Stimulated activated CD4-positive, alpha-beta T cell treated with anti-CD3 and anti-CD28 coated beads, Interleukin-4, amount 100 ng/mL, for 4 hours (primary cell): ENCODE measurements around the gene MERTK.
"Not testable (repeated sequence)": the region's sequence is repeated elsewhere in the genome, so short reads cannot be mapped to it uniquely, and the experiment has no call there.

Source experiments
- DNase-seq, 2 experiments: peaks; one replicate each; pipeline ENCODE4 v3.0.0-alpha.2; 2020

The MERTK gene

DNA sequence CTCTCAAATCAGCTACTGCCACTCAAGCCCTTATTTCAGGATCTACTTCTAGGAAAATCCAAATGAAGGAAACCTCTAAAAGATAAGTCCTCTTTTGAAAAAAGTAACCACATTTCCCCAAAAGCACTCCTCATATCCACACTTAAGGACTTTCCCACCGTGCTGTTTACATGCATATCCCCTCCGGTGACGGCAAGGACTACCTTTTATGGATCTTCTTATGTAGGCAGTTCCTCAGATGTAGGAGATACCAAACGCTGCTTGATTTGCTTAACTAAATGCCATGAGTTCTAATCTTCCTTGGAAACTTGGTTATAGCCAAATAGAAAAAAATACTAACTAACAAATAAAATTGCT lies 149.8 kb downstream of the MERTK start:
- DNase-seq, result no peak

DNA sequence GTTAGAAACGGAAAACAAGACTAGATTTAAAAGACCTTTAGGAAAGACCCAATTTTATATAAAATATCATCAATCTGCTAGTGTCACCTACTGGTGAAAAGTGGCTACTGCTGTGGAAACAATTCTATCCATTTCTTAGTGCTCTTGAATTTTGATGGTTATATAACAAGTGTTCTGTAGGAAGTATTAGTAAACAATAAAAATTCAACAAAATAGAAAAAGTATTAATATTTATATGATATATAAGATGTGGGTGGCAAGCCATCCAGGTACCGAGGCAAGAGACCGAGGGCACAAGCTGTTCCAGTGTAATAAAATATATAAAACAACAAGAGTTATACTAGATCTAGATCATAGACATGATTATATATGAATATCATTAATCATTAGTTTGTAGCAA lies 150.5 kb downstream of the MERTK start:
- DNase-seq, result no peak

DNA sequence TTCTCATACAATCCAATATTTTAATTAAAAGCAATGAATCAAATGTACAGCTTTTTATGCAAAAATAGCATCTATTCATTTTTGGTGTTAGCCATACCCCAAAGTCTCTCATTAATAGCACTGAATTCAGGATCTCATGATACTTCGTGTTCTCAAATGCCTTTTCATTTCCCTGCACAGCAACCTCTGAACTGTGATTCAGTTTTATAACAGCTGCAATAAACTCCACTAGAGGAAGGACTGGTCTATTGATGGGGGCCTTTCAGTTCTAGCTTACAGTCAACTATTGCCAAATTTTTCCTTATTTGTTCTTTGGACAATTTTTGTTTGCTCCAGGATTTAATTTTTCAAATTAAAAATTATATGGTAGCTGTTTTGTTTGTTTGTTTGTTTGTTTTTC lies 151.9 kb downstream of the MERTK start:
- DNase-seq, result no peak

DNA sequence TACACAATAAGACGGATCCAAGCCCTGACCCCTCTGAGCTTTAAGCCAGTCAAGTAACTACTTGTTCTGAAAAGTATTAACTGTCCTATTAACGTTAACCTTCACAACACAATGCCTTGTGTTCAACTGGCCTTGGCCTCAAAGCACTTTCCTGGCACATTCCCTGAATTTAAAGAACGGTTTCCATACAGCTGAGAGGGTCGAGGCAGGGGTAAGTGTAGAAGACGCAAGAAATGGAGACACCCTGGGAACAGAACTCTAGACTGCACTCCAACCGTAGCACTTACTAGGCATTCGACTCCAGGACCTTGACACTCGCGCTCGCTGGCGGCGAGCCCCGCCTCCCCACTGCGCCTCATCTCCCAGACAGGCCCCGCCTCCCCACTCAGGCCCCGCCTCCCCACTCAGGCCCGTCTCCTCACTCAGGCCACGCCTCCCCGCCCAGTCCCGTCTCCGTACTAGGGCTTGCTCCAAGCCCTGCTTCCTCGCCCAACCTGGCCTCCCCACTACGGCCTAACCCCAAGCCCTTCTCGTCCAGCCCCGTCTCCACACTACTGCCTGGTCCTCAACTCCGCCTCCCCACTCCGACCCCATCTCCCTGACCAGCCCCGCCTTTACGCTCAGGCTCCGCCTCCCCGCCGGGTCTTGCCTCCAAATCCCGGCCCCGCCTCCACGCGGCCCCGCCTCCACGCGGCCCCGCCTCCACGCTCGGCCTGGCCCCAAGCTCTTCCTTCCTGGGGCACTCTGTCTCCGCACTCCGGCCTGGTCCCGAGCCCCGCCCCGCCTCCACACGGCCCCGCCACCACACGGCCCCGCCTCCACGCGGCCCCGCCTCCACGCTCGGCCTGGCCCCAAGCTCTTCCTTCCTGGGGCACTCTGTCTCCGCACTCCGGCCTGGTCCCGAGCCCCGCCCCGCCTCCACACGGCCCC lies 155.8 kb downstream of the MERTK start:
- peak; percentile 95 to 99 for DNase-seq

DNA sequence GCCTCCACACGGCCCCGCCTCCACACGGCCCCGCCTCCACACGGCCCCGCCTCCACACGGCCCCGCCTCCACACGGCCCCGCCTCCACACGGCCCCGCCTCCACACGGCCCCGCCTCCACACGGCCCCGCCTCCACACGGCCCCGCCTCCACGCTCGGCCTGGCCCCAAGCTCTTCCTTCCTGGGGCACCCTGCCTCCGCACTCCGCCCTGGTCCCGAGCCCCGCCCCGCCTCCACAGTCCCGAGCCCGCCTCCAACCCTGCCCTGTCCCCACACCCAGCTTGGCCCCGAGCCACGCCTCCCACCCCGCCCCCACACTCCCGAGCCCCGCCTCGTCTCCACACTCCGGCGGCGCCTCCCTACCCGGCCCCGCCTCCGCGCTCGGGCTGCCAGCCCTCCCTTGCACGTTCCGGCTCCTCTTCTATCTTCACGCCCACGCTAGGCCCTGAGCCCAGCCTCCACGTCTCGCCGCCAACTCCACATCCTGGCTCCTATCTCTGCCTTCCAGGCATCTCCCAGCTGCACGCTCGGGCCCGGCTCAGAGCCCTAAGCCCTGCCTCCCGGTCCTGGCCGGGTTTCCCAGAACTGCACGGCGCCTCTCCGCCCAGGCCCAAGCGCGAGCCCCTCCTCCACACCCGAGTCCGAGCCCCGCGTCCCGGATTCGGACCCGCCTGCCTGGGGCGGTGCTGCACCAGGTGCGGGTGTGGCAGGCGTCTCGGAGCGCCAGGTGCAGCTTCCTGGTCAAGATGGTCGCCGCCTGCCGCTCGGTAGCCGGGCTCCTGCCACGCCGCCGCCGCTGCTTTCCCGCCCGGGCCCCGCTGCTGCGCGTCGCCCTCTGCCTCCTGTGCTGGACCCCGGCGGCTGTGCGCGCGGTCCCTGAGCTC lies 156.7 kb downstream of the MERTK start, which contains the start of gene TMEM87B:
TMEM87B (plus strand) TSS at position 423 of the 883 bp plus-strand sequence; CDS start at position 746, 323 bp downstream.
- peak; percentile 98 to 99 for DNase-seq

DNA sequence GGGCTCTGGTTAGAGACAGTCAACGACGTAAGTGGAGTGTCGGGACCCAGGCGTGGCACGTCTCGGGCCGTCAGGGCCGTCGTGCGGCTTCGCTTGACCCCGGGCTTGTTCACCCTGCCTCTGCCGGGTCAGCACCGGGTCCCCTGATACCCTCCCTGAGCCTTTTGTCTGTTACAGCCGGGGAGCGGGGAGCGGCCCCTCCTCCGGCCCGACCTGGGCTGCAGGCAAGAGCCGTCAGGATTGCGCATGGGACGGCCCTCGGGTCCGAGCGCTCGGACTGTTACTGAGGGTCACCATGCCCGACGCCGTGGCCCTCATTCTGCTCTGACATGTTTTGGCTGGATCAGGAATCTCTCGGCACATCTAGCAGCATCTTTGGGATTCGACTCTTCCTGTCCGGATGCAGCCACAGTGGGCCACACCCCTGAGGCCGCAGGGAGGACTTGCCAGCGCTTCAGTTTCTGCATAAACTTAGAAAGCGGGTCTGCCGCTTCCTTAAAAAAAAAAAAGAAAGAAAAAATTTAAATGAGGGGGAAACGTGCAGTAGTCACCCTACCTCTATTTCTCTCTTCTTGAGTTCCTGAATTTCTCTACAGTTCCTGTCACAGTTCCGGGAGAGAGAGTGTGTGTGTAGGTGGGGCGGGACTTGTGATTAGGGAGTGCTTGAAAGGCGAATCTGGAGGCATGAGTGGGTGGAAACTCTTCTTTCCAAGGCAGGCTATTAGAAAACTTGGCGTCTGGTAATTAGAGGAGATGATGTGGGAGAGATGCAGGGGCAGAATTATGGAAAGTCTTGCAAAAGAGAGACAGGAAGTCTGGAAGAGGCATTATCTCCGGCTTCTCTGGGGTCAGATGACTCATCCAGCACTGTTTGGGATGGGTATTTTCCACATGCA lies 157.6 kb downstream of the MERTK start:
- DNase-seq, result peak in 1 of 2 experiments; percentile 17

DNA sequence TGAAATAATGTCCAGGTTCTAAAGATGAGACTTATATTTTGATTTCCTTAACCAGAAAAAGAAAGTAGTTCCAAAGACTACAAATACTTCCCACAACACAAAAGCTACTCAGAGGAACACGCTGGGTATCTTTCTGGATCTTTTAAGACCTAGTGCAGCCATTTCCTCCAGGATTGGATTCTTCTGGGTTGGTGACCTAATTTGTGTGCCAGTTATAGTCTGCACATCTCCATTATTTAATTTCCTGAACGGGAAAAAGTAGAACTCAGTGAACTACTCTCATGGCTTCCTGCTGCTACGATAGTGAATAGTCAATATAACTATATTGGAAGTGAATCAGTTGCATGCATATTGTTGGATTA lies 158.2 kb downstream of the MERTK start:
- DNase-seq, result no peak

DNA sequence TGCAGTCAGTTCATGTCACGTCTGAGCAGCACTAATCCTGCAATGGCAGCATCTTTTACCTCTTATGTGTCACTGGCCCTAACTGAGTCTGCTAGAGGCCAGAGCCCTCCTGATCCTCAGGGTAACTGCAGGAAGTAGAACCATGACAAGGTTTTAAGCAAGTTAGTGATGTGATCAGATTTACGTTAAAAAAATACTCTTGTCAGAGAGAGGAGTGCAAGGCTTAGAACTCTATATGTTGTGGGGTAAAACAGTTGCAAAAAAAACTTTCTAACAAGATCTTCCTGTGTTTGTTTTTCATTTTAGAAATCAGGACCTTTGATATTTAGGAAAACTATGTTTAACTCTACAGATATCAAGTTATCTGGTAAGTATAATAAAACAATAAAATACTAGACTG lies 161.3 kb downstream of the MERTK start:
- no peak for DNase-seq

DNA sequence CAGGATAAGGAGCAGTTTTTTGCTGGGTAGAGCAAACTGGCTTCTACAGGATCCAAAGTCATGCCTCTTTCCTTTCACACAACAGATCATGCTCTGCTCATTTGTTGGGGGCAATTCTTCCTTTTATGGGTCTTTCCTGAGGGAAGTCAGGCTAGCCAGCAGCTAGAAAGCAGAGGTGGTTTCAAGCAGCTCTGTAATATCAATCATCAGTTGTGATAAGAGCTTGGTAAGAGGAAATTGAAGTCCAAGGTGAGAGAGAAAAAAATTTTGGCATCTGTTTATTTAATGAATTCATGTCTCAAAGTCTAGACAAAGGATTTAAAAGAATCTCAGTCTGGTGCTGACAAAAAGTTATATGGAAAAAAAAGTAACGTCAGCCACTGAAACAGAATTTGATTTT lies 162.9 kb downstream of the MERTK start:
- no peak for DNase-seq

DNA sequence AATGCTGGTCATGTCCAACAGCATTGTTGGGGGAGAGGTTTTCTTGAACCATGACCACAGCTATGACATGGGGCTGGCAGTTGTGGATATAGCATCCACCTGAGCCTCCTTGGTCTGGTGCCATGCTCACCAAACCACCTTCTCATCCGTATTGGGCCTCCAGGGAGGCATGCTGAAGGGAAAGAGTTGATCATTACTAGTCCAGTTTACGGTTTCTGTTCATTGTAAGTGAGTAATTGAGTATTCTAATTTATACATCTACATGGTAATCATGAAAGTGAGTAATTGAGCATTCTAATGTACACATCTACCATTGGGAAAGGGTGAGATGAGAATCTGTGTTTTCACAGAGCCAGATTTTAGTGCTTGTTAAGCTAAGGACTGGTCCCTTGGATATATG lies 163.4 kb downstream of the MERTK start:
- no peak for DNase-seq

DNA sequence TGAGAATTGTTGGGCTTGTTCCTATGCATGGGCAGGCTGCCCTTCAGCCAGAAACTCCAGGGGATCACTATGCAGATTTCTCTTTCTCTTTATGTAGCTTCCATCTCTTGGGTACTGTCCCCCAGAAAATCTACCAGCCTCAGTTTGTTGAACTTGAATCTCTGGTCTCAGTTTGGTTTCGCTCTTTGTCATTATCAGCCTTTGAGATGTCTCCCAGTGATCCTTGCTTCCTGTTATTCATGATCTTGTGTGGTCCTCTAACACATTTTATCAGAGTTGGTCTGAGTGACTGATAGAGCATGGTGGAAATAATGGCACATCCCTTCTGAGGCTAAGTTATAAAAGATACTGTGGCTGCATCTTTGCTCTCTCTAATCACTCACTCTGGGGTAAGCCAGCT lies 164.5 kb downstream of the MERTK start:
- DNase-seq, result no peak

DNA sequence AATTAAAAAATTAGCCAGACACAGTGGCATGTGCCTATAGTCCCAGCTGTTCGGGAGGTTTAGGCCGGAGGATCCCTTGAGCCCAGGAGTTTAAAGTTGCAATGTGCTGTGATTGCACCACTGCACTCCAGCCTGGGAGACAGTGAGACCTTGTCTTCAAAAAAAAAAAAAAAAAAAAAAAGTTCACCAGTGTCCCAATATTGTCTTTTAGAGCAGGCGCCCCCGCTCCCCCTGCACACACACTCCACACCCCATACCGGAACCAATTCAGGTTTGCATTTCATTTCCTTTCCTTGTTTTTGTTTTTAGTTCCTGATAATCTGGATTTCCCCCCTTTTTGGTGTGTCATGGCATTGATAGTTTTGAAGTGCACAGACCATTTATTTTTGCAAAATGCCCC lies 167.1 kb downstream of the MERTK start:
- no peak for DNase-seq

DNA sequence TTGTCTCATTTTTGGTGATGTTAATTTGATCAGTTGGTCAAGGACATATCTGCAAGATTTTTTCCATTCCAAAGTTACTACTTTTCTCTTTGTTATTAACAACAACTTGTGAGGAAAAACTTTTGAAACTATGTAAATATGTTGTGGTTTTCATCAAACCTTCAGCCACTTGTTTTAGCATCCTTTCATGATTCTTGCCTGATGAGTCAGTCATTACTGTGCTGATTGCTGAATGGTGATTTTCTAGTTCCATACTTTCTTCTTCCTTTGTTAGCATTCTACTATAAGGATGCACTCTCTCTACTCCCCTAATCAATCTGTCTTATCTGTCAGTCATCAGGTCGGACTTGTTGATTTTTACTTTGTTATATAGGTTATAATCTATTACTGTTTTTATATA lies 167.6 kb downstream of the MERTK start:
- DNase-seq, result no peak

DNA sequence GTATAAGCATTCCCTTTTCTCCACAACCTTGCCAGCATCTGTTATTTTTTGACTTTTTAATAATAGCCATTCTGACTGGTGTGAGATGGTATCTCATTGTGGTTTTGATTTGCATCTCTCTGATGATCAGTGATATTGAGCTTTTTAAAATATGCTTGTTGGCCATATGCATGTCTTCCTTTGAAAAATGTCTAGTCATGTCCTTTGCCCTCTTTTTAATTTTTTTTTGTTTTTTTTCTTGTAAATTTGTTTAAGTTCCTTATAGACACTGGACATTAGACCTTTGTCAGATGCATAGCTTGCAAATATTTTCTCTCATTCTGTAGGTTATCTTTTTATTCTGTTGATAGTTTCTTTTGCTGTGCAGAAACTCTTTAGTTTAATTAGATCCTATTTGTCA lies 171.4 kb downstream of the MERTK start:
- not testable (repeated sequence) for DNase-seq

DNA sequence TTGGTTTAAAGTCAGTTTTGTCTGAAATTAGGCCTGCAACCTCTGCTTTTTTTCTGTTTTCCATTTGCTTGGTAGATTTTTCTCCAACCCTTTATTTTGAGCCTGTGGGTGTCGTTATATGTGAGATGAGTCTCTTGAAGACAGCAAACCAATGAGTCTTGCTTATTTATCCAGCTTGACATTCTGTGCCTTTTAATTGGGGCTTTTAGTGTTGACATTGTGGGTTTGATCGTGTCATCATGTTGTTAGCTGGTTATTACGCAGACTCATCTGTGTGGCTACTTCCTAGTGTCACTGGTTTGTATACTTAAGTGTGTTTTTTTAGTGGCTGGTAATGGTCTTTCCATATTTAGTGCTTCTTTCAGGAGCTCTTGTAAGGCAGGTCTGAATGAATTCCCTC lies 175.5 kb downstream of the MERTK start:
- DNase-seq, result no peak

DNA sequence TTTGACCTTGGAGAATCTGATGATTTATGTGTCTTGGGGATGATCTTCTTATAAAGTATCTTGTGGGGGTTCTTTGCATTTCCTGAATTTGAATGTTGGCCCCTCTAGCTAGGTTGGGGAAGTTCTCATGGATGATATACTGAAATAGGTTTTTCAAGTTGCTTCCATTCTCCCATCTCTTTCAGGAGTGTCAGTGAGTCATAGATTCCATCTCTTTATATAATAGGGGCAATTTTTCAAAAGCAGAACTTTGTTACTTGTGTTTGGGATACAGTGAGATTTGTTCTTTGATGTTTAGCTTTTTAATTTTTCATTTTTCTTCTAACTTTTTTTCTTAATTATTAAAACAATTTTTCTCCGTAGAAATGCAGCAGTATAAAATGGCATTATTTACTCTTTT lies 176.1 kb downstream of the MERTK start:
- no peak for DNase-seq

DNA sequence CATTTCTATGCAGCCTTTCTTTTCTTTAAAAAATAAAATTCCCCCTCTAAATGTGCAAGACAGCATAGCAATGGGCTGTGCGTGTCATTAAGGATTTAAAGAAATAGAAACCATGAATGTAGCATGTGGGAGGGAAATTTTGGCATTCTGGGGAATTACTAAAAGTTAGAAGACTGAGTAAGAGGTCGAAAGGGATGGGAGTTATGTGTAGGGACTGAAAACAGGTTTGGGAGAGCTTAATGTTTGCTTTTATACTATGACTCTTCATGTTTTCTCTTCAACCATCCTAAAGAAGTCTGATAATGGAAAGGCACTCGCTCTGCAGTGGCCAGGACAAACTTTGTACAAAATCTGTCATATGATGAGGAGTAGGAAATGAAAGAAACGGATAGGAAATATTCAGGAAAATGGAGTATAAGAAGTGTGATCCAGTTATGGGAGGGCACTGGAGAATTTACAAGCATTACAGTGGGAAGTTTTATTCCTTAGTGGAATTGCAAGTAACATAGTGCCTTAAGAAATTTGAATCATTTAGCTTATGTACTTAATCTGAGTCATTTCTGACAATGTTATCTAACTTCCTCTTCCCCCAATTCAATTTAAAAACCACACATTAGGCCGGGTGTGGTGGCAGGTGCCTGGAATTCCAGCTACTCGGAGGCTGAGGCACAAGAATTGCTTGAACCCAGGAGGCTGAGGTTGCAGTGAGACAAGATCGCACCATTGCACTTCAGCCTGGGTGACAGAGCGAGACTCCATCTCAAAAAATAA lies 177.3 kb downstream of the MERTK start:
- DNase-seq, result no peak

DNA sequence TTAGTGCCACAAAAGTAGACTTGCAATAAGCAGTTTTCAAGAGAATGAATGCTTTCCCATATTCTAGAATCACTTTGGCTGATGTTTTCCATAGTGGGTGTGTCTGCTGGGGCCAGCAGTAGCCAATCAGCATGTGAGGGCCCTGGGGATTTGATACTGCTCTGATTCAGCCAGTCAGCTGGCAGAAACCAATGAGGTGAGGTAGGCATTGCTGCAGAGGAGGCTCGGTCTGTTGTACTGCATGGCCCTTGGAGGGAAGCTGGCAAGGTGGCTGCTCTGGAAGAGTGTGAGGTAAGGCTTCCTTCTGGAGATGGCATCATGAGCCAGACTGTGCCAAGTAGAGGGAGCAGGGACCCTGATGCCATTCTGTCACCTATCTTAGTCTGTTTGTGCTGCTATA lies 179.4 kb downstream of the MERTK start:
- DNase-seq, result no peak
